CD4-positive, alpha-beta T cell treated with Interleukin-17A for 4 hours (primary cell): ENCODE results near the gene ECE1.

Experiments
- DNase-seq: peaks from one replicate; pipeline ENCODE4 v3.0.0-alpha.2; 2020; ENCODE audit warnings: mixed read lengths

Gene ECE1

DNA sequence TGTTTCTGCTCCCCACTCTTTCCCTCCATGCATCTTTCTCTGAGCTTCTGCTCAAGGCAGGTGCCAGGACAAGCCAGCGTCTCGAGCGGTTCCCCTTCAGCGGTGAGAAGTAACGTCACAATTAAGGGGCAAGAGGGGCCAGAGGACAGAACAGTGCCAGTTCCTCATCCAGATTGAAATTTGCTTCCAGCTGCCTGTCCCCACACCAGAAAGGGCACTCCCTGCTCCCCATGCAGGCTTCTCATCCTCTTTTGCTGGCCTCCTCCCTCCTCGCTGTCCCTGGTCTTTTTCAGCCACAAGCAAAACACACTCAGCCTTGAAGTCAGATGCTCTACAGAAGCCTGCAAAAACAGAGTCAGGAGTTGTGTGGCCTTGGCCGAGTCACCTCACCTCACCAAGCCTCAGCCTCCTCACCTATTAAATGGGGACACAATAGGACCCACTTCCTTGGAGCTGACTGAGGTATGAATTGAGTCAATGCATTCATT is 35.0 kb upstream of the ECE1 start:
- DNase-seq: no peak

DNA sequence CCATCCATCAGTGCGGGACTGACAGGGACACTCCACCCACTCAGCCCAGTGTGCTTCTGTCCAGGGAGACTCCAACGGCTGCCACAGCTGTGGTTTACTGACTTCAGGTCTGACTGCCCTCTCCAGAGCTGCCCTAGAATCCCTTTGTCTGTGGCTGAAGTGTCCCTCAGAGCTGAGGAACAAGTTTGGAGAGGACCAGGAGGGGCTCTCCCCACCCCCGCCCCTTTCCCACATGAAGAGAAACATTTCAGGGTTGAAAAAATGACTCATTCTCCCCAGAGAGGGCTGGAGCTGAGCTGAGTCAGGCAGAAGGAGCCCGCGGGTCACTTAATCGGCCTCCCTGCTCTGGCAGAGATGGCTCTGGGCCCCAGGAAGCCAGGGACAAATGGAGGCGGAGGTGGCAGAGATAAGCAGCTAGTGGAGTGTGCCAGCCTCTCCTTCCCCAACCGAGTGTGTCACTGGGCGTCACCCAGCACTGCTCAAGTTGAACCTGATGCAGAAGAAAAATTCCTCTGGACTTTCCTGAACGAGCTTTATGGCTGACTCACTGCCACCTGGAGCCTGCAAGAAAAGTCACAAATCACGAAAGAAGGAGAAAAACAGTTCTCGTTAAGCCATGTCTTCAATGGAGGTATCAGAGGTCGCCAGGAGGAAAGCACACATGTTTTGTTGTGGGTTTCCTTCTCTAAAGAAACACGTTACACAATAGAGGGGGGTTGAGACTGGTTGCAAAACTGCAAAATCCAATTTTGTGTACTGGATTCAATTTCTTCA is 34.3 kb upstream of the ECE1 start:
- DNase-seq: peak; percentile 73

DNA sequence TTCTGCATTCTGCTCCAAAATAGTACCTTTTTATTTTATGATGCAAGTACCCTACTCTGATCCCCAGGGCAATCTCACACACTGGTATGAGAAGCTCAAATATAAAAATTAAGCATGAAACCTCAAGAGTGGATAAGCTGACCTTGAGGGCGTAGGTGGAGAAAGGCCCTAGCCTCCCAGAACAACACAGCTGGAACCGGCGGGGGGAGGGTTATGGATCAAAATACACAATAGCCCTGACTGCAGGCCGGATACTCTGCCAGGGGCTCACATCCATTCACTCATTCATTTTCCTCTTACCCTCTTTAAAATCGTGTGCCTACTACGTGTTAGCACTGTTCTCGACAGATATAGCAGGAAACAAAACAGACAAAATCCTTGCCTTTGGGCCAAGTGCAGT is 32.8 kb upstream of the ECE1 start:
- no peak for DNase-seq

DNA sequence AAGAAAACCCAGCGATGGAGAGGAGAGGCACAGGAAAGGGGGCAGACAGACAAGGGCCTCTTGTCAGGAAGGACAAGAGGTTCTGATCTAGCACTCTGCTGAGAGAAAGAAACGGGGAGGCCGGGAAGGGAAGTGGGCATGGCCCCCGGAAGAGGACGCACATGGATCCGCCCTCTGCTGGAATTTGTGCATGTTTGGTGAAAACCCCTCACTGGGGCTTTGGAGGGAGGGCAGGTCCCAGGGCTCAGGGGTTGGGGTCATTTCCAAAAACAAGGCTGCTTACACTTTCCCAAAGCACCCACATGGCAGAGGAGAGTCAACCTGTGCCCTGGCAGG is 32.4 kb upstream of the ECE1 start:
- peak; percentile 30 for DNase-seq

DNA sequence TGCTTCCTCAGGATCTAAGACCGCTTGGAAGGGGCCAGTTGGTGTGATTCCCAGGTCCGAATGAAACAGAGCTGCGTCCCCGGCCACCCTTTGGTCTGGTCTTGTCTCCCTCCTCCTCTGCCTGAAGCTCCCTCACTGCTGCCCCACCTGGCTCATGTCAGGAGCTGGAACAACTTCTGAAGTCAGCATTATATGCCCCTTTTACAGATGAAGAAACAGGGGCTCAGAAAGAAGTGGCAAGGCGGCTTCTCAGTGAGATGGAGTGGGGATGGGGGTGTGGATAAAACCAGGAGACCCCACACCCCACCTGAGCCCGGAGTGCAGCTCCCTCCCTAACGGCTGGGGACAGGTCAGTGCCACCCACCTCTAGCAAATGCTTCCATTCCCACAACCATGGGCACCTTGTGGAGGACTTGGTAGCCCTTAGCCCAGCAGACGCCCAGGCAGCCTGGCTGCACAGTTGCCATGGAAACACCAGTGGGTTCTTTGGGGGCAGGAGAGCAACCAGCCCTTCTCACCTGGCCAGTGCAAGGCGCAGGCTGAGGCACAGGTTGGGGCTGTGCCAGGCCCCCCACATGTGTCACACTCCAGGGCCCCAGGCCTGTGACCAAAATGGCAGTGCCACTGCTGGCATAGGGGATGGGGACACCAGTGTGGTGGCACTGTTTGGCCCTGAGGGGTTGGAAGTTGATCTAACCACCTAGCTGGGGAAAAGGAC is 31.9 kb upstream of the ECE1 start:
- no peak for DNase-seq

DNA sequence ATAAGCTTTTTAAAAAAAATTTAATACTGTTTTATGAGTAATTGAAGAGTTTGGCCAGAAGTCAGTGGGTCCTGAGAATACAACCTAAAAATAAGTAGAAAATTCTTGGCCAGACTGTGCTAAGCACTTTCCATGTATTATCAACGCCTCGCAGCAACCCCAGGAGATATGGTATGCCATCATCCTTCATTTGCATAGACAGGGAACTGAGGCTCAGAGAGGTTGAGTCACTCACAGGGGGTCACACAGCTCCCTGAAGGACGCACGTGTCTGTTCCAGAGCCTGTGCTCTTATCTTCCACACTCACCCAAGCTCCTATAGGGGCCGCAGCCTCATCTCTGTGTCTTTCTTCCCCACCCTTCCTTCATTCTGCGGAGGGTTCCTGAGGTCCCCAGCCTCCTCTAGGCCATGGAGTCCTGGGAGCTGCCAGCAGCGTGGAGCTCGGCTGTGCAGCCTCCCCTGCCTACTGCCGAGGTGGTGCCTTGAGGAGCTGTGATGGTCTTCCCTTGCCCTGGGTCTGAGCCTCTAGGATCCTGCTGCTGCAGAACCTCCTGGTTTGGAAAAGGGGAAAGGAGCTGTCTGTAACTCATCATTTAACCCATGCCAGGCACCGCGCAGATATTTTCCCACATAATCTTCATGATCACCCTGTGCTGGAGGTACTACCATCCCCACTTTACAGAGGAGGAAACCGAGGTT is 30.3 kb upstream of the ECE1 start:
- no peak for DNase-seq

DNA sequence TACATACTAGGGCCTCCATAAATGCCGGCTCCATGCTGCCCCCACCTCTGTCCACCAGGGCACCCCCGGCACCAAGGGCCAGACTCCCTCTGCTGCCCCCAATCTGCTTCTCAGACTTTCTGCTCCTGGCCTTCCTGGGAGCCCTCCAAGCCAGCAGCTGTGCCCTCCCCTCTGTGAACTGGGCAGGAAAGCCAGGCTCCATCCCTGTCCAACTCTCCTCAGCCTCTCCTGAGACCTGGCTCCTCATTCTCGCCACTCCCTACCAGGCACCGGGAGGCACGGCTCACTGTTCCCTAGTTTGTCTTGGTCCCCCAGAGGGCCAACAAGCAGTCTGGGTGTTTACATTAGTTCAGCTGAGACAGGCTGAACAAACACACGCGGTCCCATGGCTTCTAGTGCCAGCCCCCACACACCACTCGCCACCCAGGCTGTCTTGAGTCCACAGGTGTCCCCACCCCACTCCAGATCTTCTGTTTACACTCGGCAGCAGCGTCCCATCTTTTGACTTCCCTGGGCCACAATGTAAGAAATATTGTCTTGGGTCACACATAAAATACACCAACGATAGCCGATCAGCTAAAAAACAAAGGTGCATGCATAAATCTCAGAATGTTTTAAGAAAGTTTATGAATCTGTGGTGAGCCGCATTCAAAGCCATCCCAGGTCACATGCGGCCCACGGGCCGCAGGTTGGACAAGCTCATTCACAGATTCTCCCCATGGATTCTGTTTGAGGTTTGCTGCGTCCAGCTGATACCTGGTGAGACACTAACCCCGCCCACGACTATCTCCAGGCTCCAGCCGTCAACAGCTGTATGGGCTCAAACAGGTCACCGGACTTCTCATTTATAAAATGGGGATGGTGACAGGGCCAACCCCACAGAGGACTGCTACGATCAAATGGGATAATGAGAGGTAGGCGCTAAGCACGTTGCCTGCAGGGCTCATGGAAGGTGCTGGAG is 29.5 kb upstream of the ECE1 start:
- no peak for DNase-seq

DNA sequence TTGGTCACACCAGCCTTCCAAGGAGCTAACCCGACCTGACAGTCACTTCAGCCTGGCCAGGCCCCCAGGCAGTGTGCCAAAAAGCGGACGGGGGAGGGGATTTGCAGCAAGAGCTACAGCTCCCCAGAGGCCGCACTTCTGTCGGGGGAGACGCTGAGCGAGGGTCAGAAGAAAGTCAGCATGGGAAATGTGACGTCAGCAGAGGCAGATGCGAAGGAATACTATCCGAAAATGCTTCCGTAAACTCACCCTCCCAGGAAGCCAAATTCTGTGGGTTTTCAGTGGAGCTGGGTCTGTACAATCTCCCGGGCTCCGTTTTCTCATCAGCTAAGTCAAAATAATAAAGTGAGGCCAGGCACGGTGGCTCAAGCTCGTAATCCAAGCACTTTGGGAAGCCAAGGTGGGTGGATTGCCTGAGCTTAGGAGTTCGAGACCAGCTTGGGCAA is 28.5 kb upstream of the ECE1 start:
- no peak for DNase-seq

DNA sequence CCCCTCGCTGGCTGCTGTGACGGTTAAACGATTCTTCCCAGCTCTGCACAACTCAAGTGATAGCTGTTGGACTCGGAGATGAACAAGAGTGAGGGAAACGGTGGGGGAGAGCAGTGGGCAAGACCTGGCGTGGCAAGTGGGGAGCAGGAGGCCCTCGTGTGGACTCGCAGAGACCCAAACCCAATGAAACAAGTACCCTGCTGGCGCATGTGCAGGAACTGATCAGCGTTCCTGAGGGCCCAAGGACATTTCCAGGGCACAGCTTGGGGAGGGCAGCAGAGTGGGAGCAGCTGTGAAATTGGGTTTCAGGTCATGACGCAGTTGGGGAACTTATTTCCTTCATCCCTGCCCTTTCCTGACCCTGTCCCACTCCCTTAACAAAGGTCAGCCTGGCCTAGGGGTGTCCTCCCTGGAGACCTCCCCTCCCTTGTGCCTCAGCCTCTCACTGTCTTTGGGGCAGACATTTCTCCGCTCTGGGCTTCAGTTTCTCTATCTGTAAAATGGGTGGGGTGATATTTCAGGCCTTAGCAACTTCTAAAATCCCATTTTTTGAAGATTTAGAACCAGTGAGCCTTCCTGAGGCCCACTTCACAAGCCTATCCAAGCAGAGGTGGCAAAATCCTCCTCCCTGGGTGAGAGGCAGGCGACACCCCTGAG is 27.9 kb upstream of the ECE1 start:
- no peak for DNase-seq

DNA sequence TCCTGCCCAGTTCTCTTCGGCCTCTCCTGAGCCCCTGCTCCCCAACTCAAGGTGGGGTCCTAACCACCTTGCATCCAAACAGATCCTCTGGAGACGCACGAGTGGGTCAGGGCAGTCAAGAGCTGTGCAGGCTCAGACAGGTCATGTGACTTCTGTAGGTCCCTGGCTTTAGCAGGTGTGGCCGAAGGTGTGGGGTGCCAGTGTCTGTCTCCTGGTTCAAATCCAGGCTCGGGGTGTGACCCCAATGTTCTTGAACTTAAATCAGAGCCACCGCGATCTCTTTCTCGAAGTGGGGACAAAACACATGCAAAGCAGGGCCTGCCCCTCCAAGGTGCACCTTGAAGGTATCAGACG is 27.4 kb upstream of the ECE1 start:
- no peak for DNase-seq

DNA sequence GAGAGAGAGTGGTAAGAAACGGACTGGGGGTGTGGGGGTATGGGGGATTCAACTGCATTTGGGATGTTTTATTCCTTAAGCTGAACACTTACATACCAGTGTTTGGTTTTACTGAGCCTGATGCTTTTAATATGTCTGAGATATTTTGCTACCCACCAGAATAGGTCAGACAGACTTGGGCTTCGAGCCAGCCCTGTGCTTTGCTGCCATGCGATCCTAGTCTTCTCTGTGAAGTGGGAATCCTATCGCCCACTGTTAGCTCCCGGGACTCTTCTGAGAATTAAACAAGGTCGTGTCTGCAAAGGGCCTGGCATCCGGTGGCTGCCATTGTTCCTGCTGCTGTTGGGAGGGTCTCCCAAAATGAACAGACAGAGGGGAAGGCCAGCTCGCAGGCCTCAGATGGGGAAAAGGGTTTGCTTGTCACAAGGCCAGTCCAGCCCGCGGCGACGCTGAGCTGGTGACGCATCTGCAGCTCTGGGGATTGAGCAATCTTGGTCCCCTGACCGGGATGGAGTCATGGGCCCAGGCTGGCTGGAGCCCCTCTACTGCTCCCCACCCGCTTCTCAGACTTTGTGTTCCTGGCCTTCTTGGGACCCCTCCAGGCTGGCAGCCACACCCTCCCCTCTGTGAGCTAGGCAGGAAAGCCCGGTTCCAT is 26.9 kb upstream of the ECE1 start:
- DNase-seq: no peak

DNA sequence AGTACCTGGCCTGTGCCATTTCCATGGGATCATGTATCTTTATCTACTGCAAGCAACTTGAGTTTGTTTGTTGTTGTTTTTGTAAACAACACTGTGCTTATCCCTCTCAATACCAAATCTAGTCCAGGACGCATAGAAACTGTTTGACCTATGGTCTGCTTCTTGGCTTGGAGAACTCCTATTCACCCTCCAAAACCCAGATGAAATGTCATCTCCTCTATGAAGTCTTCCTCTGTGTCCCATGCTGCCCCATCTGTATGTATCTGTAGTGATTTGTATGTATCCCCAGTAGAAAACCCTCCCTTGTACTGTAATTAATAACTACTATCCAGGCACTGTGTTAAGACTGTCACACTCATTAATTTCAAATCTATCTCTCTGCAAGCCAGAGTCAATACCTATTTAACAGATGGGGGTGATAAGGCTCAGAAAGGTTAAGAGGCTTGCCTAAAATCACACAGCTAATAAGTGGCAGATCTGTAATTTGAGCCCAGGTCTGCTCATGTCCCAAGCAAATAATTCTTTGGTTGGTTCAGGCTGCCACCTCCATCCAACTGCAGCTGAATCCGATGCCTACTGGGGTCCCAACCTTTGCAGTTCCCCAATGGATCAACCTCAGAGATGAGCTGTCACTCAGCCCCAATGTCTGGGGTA is 24.6 kb upstream of the ECE1 start:
- DNase-seq: no peak

DNA sequence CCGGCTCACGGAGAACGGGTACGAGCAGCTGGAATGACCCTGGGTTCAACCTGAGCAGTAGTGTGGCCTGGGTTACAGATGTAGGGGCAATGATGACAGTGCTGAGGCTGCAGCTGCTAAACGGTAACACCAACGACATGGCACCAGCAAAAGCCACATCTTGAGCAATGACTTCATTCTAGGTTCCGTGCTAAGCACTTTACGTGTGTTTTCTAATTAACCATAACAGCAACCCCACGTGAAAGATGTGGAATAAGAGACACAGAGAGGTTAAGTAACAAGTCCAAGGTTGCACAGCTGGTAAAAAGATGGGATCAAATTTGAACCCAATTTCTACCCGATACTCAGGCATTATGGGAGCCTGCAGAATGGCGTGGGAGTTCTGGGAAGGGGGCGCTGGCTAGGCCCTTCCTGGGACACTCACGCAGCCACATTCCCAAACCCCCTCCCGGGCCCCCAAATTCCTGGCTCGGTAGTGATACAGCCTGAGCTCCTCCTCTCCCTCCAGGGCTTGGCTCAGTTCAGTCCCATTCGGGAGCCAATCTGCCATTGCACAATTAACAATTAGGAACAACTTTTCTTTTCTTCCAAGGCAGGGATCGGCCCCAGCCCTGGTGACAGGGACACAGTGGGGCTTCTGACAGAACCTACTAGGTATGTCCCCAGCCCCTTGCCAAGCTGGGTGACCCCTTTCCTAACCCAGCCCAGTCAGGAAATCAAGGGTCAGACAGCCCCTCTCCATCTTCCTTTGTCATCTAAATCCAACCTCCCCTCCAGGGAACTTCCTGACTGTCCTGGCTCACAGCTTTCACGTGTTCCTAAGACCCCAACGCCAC is 23.8 kb upstream of the ECE1 start:
- no peak for DNase-seq

DNA sequence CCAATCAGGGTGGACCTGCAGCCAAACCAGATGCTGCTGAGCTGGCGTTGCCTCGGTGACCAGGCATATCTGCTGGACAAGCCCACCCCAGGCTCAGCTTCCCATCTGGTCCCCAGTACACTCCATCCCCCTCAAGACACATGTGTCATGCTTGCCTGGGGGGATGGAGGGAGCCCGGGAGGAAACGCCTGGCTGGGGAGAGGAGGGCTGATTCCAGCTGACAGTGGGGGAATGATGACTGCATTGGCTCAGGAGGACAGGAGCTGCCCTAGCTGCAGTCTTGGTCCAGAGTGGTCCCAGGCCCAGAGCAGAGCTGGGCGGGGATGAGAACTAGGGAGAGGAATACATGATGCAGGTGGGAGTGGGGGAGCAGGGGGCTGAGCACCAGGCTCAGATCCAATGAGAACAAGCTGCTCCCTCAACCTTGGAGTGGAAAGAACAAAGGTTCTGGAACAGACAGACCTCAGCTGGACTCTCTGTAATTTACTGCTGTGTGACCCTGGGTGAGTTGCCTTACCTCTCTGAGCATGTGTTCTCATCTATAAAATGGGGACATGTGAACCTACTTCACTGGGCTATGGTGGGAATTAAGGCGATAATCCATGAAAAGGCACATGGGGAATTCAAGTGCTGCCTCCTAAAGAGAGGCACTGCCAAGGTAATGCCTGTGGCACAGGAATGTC is 23.1 kb upstream of the ECE1 start:
- DNase-seq: no peak

DNA sequence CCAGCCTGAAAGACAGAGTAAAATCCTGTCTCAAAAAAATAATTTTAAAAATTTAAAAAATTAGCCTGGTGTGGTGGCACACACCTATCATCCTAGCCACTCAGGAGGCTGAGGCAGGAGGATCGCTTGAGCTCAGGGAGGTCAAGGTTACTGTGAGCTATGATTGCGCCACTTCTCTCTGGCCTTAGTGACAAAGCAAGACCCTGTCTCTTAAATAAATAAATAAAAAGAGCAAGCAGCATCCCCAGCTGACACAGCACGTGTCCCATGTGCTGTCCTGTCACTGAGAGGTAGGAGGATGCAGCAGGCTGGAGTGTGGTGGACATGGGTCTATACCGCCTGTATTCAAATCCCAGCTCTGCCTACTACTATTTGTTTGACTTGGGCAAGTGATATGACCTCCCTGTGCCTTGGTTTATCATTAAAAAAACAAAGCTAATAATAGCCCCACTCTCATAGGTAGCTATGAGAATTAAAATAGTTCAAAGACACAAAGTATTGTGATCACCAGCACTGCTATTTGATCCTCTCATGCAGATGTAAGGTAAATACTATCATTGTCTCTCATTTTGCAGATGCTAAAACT is 22.2 kb upstream of the ECE1 start:
- DNase-seq: no peak

DNA sequence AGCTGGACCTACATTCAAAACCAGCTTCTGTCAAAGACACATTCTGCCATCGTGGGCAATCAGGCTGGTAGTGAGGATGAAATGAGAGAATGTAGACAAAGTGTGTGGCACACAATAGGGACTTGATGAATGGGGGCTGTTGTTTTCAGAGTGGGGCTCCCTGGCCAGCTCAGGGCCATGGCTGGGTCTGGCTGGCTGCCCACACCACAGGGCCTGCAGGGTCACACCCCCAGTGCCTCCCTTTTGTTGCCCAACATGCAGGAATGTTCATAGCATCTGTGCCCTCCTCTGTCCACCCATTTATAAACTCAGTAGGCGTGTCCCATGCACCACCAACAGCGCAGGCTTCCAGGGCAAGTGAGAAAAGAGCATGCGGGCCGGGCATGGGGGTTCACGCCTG is 20.8 kb upstream of the ECE1 start:
- no peak for DNase-seq

DNA sequence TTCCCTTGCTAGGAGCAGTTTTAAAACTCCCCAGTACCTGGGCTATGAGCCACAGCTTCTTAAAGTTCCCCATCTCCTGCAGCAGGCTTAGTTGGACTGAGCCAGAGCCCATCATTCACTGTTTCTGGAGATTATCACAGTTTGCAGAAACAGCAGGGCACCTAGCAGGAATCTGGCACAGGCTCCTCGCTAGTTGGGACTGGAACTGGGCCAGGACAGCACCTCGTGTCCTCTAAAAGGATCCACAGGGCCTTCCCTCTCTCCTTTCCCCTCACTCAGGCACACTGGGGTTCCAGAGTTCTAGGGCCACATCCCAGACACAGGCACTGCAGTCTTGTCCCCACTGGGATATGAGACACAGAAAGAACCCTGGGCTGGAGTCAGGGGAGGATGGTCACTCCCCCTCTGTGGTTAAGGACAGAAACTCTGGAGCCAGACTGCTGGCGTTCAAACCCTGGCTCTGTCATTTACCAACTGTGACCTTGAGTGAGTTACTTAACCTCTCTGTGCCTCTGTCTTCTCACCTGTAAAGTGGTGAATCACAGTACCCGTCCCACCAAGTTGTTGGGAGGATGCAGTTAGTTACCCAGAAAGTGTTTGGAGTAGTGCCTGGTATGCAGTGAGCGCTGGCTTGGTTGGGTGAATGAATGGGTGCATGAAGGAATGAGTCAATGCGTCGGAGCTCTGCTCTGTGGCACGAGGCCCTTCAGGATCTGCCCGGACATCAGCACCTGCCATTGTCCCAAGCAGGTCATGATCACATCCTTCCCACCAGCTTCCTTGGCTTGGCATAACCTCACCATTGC is 18.8 kb upstream of the ECE1 start:
- DNase-seq: no peak

DNA sequence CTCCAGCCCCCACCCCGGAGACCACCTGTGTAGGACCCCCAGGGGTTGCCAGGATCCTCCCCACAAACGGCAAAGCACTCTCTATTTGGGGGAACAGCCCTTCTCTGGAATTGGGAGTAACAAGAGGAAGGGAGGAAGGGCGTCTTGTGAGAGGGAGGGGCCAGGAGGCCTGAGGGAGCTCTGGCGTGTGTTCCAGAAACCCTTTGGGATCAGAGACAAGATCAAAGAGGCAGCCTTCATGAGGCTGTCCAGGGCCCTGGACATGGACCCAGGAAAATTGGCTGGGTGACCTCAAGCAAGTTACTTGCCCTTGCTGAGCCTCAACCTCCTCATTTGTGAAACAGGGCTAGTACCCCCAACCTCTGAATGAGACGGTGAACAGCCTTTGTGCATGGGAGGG is 18.1 kb upstream of the ECE1 start:
- DNase-seq: no peak
